K562 treated with DMSO at 1 percent for 4 hours (cell line): ENCODE results near the gene SYT1. TPM values are rescaled to one million over a fixed set of nuclear protein-coding genes. Genes with fewer than 3 reads are reported as not detected.

ENCODE experiments used
- total RNA-seq: library from RNA; unstranded; fragments of 300-600 nt; gene quantifications from 2 replicates; pipeline ENCODE4 v1.2.3, GENCODE V29; 2022; ENCODE audit not compliant: insufficient read depth

The SYT1 gene
- total RNA-seq, result not detected in 2 replicates

GRCh38 chr12:78864403-78864869 is at the start of gene SYT1:
TSS of gene SYT1 (plus strand) at chr12:78864774.

